Measurements from ENCODE around the gene P2RX5.
A peak's percentile ranks its signal among the peaks of the same experiment; 100 is the strongest.

Gene P2RX5

GRCh38 chr17:3693141-3693540 lies 2.8 kb downstream of the P2RX5 start:
- no peaks in the 10 kb centered on the region; the same call in 1 of the 2 replicates for H3F3A ChIP-seq (ENCODE audit: insufficient read depth, low read length)
- peaks cover 61% of the 10 kb centered on the region for H3K4me1 ChIP-seq (ENCODE audit: insufficient read depth, low read length, severe bottlenecking)
- no peak for TF ChIP-seq CTCF (IDR thresholded peaks at IDR 0.05; ENCODE audit: low read length)
- TF ChIP-seq EZH2 (IDR thresholded peaks at IDR 0.05; ENCODE audit: borderline replicate concordance, low read length) = no peak
- peak overlapping the region; percentile 2 for H3K27ac ChIP-seq (ENCODE audit: low read depth, low read length, poor library complexity, severe bottlenecking)
- H3K36me3 ChIP-seq (ENCODE audit: insufficient read depth, low read length) = peaks cover 5% of the 10 kb centered on the region; the same call in 1 of the 2 replicates
- H3K4me3 ChIP-seq (ENCODE audit: low read depth, low read length, poor library complexity, severe bottlenecking) = no peak overlapping the region
- H3K9me3 ChIP-seq (ENCODE audit: low read length) = no peaks in the 10 kb centered on the region
- no peaks in the 10 kb centered on the region; the same call in 1 of the 2 replicates for H3K27me3 ChIP-seq (ENCODE audit: insufficient read depth, low read length)
- H4K20me1 ChIP-seq (ENCODE audit: insufficient read depth, low read length) = no peaks in the 10 kb centered on the region
- peaks cover 7% of the 10 kb centered on the region; the same call in 1 of the 2 replicates for H3K79me2 ChIP-seq (ENCODE audit: insufficient read depth, low read length)
- H3K4me2 ChIP-seq (ENCODE audit: low read length) = peak overlapping the region; percentile 2; the same call in 1 of the 2 replicates
- H3K9me2 ChIP-seq (ENCODE audit: low read depth, low read length) = no peaks in the 10 kb centered on the region
- H3K9ac ChIP-seq (ENCODE audit: low read length) = no peak overlapping the region
- H2AFZ ChIP-seq (ENCODE audit: low read length) = no peak overlapping the region

GRCh38 chr17:3692346-3692745 lies 3.6 kb downstream of the P2RX5 start:
- Histone ChIP-seq H3K27me3 (ENCODE audit: insufficient read depth, low read length) (no peaks in the 10 kb centered on the region; the same call in 1 of the 2 replicates), H2AFZ (ENCODE audit: low read length) (no peak overlapping the region), H3K4me1 (ENCODE audit: insufficient read depth, low read length, severe bottlenecking) (peaks cover 64% of the 10 kb centered on the region), H3K4me3 (ENCODE audit: low read depth, low read length, poor library complexity, severe bottlenecking) (no peak overlapping the region), H3K36me3 (ENCODE audit: insufficient read depth, low read length) (peaks cover 5% of the 10 kb centered on the region; the same call in 1 of the 2 replicates), H3K9me2 (ENCODE audit: low read depth, low read length) (no peaks in the 10 kb centered on the region), H3K27ac (ENCODE audit: low read depth, low read length, poor library complexity, severe bottlenecking) (peak overlapping the region; percentile 2), H3K9me3 (ENCODE audit: low read length) (no peaks in the 10 kb centered on the region), H3K4me2 (ENCODE audit: low read length) (no peak overlapping the region; the same call in 1 of the 2 replicates), H3F3A (ENCODE audit: insufficient read depth, low read length) (no peaks in the 10 kb centered on the region; the same call in 1 of the 2 replicates), H3K9ac (ENCODE audit: low read length) (no peak overlapping the region), H4K20me1 (ENCODE audit: insufficient read depth, low read length) (no peaks in the 10 kb centered on the region), H3K79me2 (ENCODE audit: insufficient read depth, low read length) (peaks cover 7% of the 10 kb centered on the region; the same call in 1 of the 2 replicates)
- TF ChIP-seq CTCF (IDR thresholded peaks at IDR 0.05; ENCODE audit: low read length) (peak; percentile 33; the same call in 1 of the 2 replicates), EZH2 (IDR thresholded peaks at IDR 0.05; ENCODE audit: borderline replicate concordance, low read length) (no peak)

GRCh38 chr17:3691617-3692067 lies 4.3 kb downstream of the P2RX5 start:
- TF ChIP-seq EZH2 (IDR thresholded peaks at IDR 0.05; ENCODE audit: borderline replicate concordance, low read length) = no peak
- TF ChIP-seq CTCF (IDR thresholded peaks at IDR 0.05; ENCODE audit: low read length) = peak; percentile 15; the same call in 1 of the 2 replicates
- peaks cover 7% of the 10 kb centered on the region; the same call in 1 of the 2 replicates for H3K79me2 ChIP-seq (ENCODE audit: insufficient read depth, low read length)
- peaks cover 5% of the 10 kb centered on the region; the same call in 1 of the 2 replicates for H3K36me3 ChIP-seq (ENCODE audit: insufficient read depth, low read length)
- H3K4me1 ChIP-seq (ENCODE audit: insufficient read depth, low read length, severe bottlenecking) = peaks cover 62% of the 10 kb centered on the region
- H3K27ac ChIP-seq (ENCODE audit: low read depth, low read length, poor library complexity, severe bottlenecking) = peak overlapping the region; percentile 92
- H4K20me1 ChIP-seq (ENCODE audit: insufficient read depth, low read length) = no peaks in the 10 kb centered on the region
- H3K9ac ChIP-seq (ENCODE audit: low read length) = no peak overlapping the region
- no peak overlapping the region for H2AFZ ChIP-seq (ENCODE audit: low read length)
- no peaks in the 10 kb centered on the region; the same call in 1 of the 2 replicates for H3F3A ChIP-seq (ENCODE audit: insufficient read depth, low read length)
- H3K9me3 ChIP-seq (ENCODE audit: low read length) = no peaks in the 10 kb centered on the region
- H3K27me3 ChIP-seq (ENCODE audit: insufficient read depth, low read length) = no peaks in the 10 kb centered on the region
- H3K4me2 ChIP-seq (ENCODE audit: low read length) = peak overlapping the region; percentile 22; the same call in 1 of the 2 replicates
- no peak overlapping the region for H3K4me3 ChIP-seq (ENCODE audit: low read depth, low read length, poor library complexity, severe bottlenecking)
- H3K9me2 ChIP-seq (ENCODE audit: low read depth, low read length) = no peaks in the 10 kb centered on the region
